IMR-90 (cell line): ENCODE data around the gene PRCP. TPM values are rescaled to one million over a fixed set of nuclear protein-coding genes. Genes with fewer than 3 reads are reported as not detected.

Experiments used
- ATAC-seq: fragments of 200-7000 bp; cut with Tn5 transposase; 2 replicates; pipeline ENCODE4 v1.9.1; 2020; ENCODE audit warnings: low read depth, mild to moderate bottlenecking, moderate library complexity
- BruUV-seq: library from RNA; stranded (reverse); fragments of 400-500 nt; replicated peaks from 2 replicates; lab custom pipeline; 2021; lab: Mats Ljungman, UMichigan
- CTCF ChIA-PET: fragments of 300-600 bp; formaldehyde crosslinking; extraction: SDS; loops from one replicate; lab custom pipeline; 2021; ENCODE audit warnings: antibody characterized with exemption; lab: Yijun Ruan, JAX
- POLR2A ChIA-PET: fragments of 300-600 bp; sonication (Branson Sonifier 250); formaldehyde crosslinking; loops from one replicate; lab custom pipeline; 2022; ENCODE audit warnings: antibody characterized with exemption; ENCODE audit not compliant: unreplicated experiment; lab: Charles Lee
- DNase-seq: peaks from one replicate; pipeline ENCODE4 v3.0.0; 2013
- H2AFZ ChIP-seq: replicated peaks from 2 replicates; pipeline ENCODE3; 2013; ENCODE audit warnings: low read length, mild to moderate bottlenecking; ENCODE audit not compliant: poor library complexity
- H2AK5ac ChIP-seq: 2 replicates; pipeline ENCODE4 v1.6.1; 2013; ENCODE audit warnings: low read depth, low read length, inconsistent platforms
- H2AK9ac ChIP-seq: replicated peaks from 2 replicates; pipeline ENCODE3; 2013; ENCODE audit warnings: mild to moderate bottlenecking, low read depth, low read length, moderate library complexity; ENCODE audit not compliant: poor library complexity
- H2BK120ac ChIP-seq: 2 replicates; pipeline ENCODE4 v1.6.1; 2013; ENCODE audit warnings: low read depth, low read length, inconsistent platforms
- H2BK15ac ChIP-seq: 3 replicates; pipeline ENCODE4 v1.6.1; 2013; ENCODE audit warnings: low read depth, low read length, inconsistent platforms
- H2BK20ac ChIP-seq: 2 replicates; pipeline ENCODE4 v1.6.1; 2013; ENCODE audit warnings: low read depth, mild to moderate bottlenecking, inconsistent platforms, low read length, moderate library complexity
- H2BK5ac ChIP-seq: 2 replicates; pipeline ENCODE4 v1.6.1; 2013; ENCODE audit warnings: mild to moderate bottlenecking, low read depth, low read length, inconsistent platforms; ENCODE audit not compliant: poor library complexity, severe bottlenecking
- H3K14ac ChIP-seq: replicated peaks from 2 replicates; pipeline ENCODE4 v1.6.1; 2013; ENCODE audit warnings: low read depth, low read length, inconsistent platforms
- H3K18ac ChIP-seq: 2 replicates; pipeline ENCODE4 v1.6.1; 2013; ENCODE audit warnings: low read depth, low read length, control low read depth
- H3K23ac ChIP-seq: 2 replicates; pipeline ENCODE4 v1.6.1; 2013; ENCODE audit warnings: low read depth, low read length, inconsistent platforms
- H3K27ac ChIP-seq: 2 replicates; pipeline ENCODE4 v1.5.1; 2013; ENCODE audit warnings: mild to moderate bottlenecking, control low read depth, low read length; ENCODE audit not compliant: insufficient read depth
- H3K27me3 ChIP-seq: 2 replicates; pipeline ENCODE4 v1.6.1; 2013; ENCODE audit warnings: low read length; ENCODE audit not compliant: control insufficient read depth, insufficient read depth
- H3K36me3 ChIP-seq: 2 replicates; pipeline ENCODE4 v1.6.1; 2013; ENCODE audit warnings: low read length, mixed read lengths; ENCODE audit not compliant: control insufficient read depth, insufficient read depth
- H3K4ac ChIP-seq: 2 replicates; pipeline ENCODE4 v1.6.1; 2013; ENCODE audit warnings: low read depth, low read length, inconsistent platforms
- H3K4me1 ChIP-seq: 2 replicates; pipeline ENCODE4 v1.6.1; 2013; ENCODE audit warnings: low read length, mixed read lengths; ENCODE audit not compliant: control insufficient read depth, insufficient read depth
- H3K4me2 ChIP-seq: 2 replicates; pipeline ENCODE4 v1.6.1; 2013; ENCODE audit warnings: low read depth, mild to moderate bottlenecking, control low read depth, low read length, moderate library complexity
- H3K4me3 ChIP-seq: 2 replicates; pipeline ENCODE4 v1.5.1; 2013; ENCODE audit warnings: low read depth, mild to moderate bottlenecking, control low read depth, low read length, moderate library complexity; ENCODE audit not compliant: insufficient read depth
- H3K56ac ChIP-seq: 2 replicates; pipeline ENCODE4 v1.6.1; 2013; ENCODE audit warnings: low read length, inconsistent platforms; ENCODE audit not compliant: insufficient read depth; ENCODE audit errors: extremely low read depth
- H3K79me1 ChIP-seq, 2 experiments: 2 replicates each; pipeline ENCODE4 v1.6.1; 2013; ENCODE audit warnings: low read length in 2 of 2, inconsistent platforms in 1 of 2, low read depth in 1 of 2
- H3K9ac ChIP-seq: 2 replicates; pipeline ENCODE4 v1.6.1; 2013; ENCODE audit warnings: low read depth, low read length, control low read depth
- H3K9me1 ChIP-seq: 2 replicates; pipeline ENCODE4 v1.6.1; 2013; ENCODE audit warnings: low read length, inconsistent platforms; ENCODE audit not compliant: insufficient read depth
- H3K9me3 ChIP-seq: 2 replicates; pipeline ENCODE4 v1.6.1; 2013; ENCODE audit warnings: low read length; ENCODE audit not compliant: control insufficient read depth, insufficient read depth
- H4K20me1 ChIP-seq: 2 replicates; pipeline ENCODE4 v1.6.1; 2013; ENCODE audit warnings: low read length, inconsistent platforms; ENCODE audit not compliant: insufficient read depth
- H4K5ac ChIP-seq: 2 replicates; pipeline ENCODE4 v1.6.1; 2013; ENCODE audit warnings: mild to moderate bottlenecking, low read depth, low read length, control low read depth
- H4K8ac ChIP-seq, 2 experiments: 2 replicates each; pipeline ENCODE4 v1.6.1; 2013; ENCODE audit warnings: low read depth in 2 of 2, low read length in 2 of 2, control low read depth in 1 of 2, inconsistent platforms in 1 of 2
- H4K91ac ChIP-seq: 2 replicates; pipeline ENCODE4 v1.6.1; 2013; ENCODE audit warnings: low read depth, low read length, inconsistent platforms; ENCODE audit not compliant: insufficient read depth
- BHLHE40 ChIP-seq: fragments of 150-350 bp; IDR thresholded peaks from 2 replicates; pipeline ENCODE4 v1.6.1; 2016; ENCODE audit warnings: mild to moderate bottlenecking, low read depth, low read length
- CEBPB ChIP-seq: IDR thresholded peaks from 2 replicates; pipeline ENCODE4 v1.6.1; 2012; ENCODE audit warnings: low read depth, low read length, improper control_type of control experiment
- CHD1 ChIP-seq: IDR thresholded peaks from 2 replicates; pipeline ENCODE4 v1.6.1; 2012; ENCODE audit warnings: low read depth, low read length, improper control_type of control experiment
- FOS ChIP-seq: fragments of 150-350 bp; IDR thresholded peaks from 2 replicates; pipeline ENCODE4 v1.6.1; 2016; ENCODE audit warnings: low read depth, low read length
- MAFK ChIP-seq: IDR thresholded peaks from 2 replicates; pipeline ENCODE4 v1.6.1; 2012; ENCODE audit warnings: low read depth, low read length, improper control_type of control experiment
- MAZ ChIP-seq: IDR thresholded peaks from 2 replicates; pipeline ENCODE4 v1.6.1; 2012; ENCODE audit warnings: low read depth, mild to moderate bottlenecking, low read length, improper control_type of control experiment, moderate library complexity, borderline replicate concordance
- MXI1 ChIP-seq: IDR thresholded peaks from 2 replicates; pipeline ENCODE4 v1.6.1; 2012; ENCODE audit warnings: low read depth, mild to moderate bottlenecking, low read length, moderate library complexity, borderline replicate concordance
- NFE2L2 ChIP-seq: fragments of 150-350 bp; IDR thresholded peaks from 2 replicates; pipeline ENCODE4 v1.6.1; 2016; ENCODE audit warnings: low read depth, mild to moderate bottlenecking, low read length
- POLR2A ChIP-seq: IDR thresholded peaks from 2 replicates; pipeline ENCODE4 v1.6.1; 2012; ENCODE audit warnings: mild to moderate bottlenecking, low read depth, low read length
- RAD21 ChIP-seq: IDR thresholded peaks from 2 replicates; pipeline ENCODE4 v1.6.1; 2012; ENCODE audit warnings: low read length, improper control_type of control experiment
- RCOR1 ChIP-seq: IDR thresholded peaks from 2 replicates; pipeline ENCODE4 v1.6.1; 2012; ENCODE audit warnings: mild to moderate bottlenecking, low read length, improper control_type of control experiment; ENCODE audit not compliant: insufficient replicate concordance
- RFX5 ChIP-seq: IDR thresholded peaks from 2 replicates; pipeline ENCODE4 v1.8.0; 2012; ENCODE audit warnings: low read depth, mild to moderate bottlenecking, low read length, moderate library complexity
- SMC3 ChIP-seq: fragments of 150-350 bp; IDR thresholded peaks from 2 replicates; pipeline ENCODE4 v1.6.1; 2016; ENCODE audit warnings: low read depth, mild to moderate bottlenecking, antibody characterized with exemption, low read length, moderate library complexity
- WGBS, 2 experiments: methylation state at CpG; one replicate each; pipeline versions ENCODE4 v1.1.5 to v1.1.7; 2013; ENCODE audit warnings: missing lambda C conversion rate in 2 of 2; ENCODE audit not compliant: insufficient read length in 1 of 2; ENCODE audit errors: extremely low coverage in 2 of 2; 5-methylcytosine and 5-hydroxymethylcytosine counted together
- dilution Hi-C: fragments of 300-500 bp; cut with HindIII; formaldehyde crosslinking; loops from one replicate; pipeline ENCODE4 v1.14.3; 2018; ENCODE audit warnings: low sequenced_read_pairs; ENCODE audit not compliant: unreplicated experiment
- in situ Hi-C: fragments of 300-500 bp; cut with MboI; formaldehyde crosslinking; loops from 3 replicates; pipeline ENCODE4 v1.14.3; 2019; ENCODE audit warnings: low sequenced_read_pairs, inconsistent platforms, mixed read lengths
- intact Hi-C: fragments of 100-400 bp; cut with micrococcal nuclease; formaldehyde crosslinking; loops from 2 replicates; pipeline ENCODE4 v1.10.0; 2022
- polyA plus RNA-seq, 3 experiments: library from polyadenylated mRNA; depleted of rRNA; stranded (reverse); fragments of >200 nt; gene quantifications; 2 replicates each; pipeline ENCODE4 v1.2.3, GENCODE V29; 2012; ENCODE audit warnings: low replicate concordance in 1 of 3
- total RNA-seq: library from RNA; depleted of rRNA; stranded (reverse); fragments of >200 nt; gene quantifications from 2 replicates; pipeline ENCODE4 v1.2.3, GENCODE V29; 2012
- TF ChIP-seq, protein P1 (sequence below): fragments of 150-350 bp; IDR thresholded peaks from 2 replicates; pipeline ENCODE4 v1.6.1; 2016; ENCODE audit warnings: low read depth, mild to moderate bottlenecking, low read length, moderate library complexity, borderline replicate concordance
- TF ChIP-seq, protein P2 (sequence below): conservative IDR thresholded peaks from 2 replicates; pipeline ENCODE4 v1.5.1; 2012; ENCODE audit warnings: mild to moderate bottlenecking, low read depth, low read length, improper control_type of control experiment
- TF ChIP-seq, protein P3 (sequence below): fragments of 150-350 bp; IDR thresholded peaks from 2 replicates; pipeline ENCODE4 v1.6.1; 2017; ENCODE audit warnings: mild to moderate bottlenecking, antibody characterized with exemption, low read length, low read depth

The PRCP gene
- total and polyA plus RNA-seq, 2 of the 4 experiments (the other 2 are of a cell fraction): 31.7 to 64.9 TPM

DNA sequence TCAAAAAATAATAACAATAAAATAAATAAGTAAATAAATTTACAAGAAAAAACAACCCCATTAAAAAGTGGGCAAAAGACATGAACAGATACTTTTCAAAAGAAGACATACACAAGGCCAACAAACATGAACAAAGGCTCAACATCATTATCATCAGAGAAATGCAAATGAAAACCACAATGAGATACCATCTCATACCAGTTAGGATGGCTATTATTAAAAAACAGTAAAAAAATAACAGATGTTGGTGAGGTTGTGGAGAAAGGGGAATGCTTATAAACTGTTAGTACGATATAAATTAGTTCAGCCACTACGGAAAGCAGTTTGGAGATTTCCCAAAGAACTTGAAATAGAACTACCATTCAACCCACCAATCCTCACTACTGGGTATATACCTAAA lies 44.6 kb downstream of the PRCP start:
- POLR2A ChIA-PET: no interaction called here
- Histone ChIP-seq H4K5ac (no peak overlapping the region), H3K4ac (no peak overlapping the region), H3K9me1 (peaks cover 4% of the 10 kb centered on the region; the same call in 1 of the 2 replicates), H3K23ac (no peak overlapping the region), H4K91ac (no peak overlapping the region), H2BK20ac (no peak overlapping the region), H3K18ac (no peak overlapping the region), H3K27me3 (no peaks in the 10 kb centered on the region), H2AK9ac (no peak overlapping the region), H2BK5ac (no peak overlapping the region), H3K79me1 (peaks cover 7 to 13% of the 10 kb centered on the region in 2 experiments), H3K4me1 (peaks cover 9% of the 10 kb centered on the region), H3K14ac (no peak overlapping the region), H3K27ac (no peak overlapping the region), H3K56ac (no peak overlapping the region), H2AK5ac (no peak overlapping the region), H3K36me3 (no peaks in the 10 kb centered on the region), H2BK120ac (peak overlapping the region; percentile 3), H2BK15ac (no peak overlapping the region), H2AFZ (no peak overlapping the region), H3K9me3 (no peaks in the 10 kb centered on the region), H4K8ac (no peak overlapping the region), H4K20me1 (no peaks in the 10 kb centered on the region), H3K4me2 (no peak overlapping the region), H3K4me3 (no peak overlapping the region), H3K9ac (no peak overlapping the region)
- CTCF ChIA-PET: interaction anchor here (0.7 to 1.4 kb wide), 2 partner anchors 80 to 664 kb away, joined by 3 to 4 read pairs; no protein-coding TSS in a partner anchor
- intact Hi-C loops: no loop called here
- ATAC-seq (no peak), DNase-seq (no peak)
- dilution Hi-C loops: no loop called here
- TF ChIP-seq, protein P1, sequence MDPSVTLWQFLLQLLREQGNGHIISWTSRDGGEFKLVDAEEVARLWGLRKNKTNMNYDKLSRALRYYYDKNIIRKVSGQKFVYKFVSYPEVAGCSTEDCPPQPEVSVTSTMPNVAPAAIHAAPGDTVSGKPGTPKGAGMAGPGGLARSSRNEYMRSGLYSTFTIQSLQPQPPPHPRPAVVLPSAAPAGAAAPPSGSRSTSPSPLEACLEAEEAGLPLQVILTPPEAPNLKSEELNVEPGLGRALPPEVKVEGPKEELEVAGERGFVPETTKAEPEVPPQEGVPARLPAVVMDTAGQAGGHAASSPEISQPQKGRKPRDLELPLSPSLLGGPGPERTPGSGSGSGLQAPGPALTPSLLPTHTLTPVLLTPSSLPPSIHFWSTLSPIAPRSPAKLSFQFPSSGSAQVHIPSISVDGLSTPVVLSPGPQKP: no peak
- TF ChIP-seq POLR2A (no peak), MAFK (no peak), RFX5 (no peak), SMC3 (no peak), CHD1 (no peak), NFE2L2 (no peak), RCOR1 (no peak), MXI1 (no peak), BHLHE40 (no peak), FOS (no peak), RAD21 (no peak), CEBPB (no peak), MAZ (no peak)
- TF ChIP-seq, protein P2, sequence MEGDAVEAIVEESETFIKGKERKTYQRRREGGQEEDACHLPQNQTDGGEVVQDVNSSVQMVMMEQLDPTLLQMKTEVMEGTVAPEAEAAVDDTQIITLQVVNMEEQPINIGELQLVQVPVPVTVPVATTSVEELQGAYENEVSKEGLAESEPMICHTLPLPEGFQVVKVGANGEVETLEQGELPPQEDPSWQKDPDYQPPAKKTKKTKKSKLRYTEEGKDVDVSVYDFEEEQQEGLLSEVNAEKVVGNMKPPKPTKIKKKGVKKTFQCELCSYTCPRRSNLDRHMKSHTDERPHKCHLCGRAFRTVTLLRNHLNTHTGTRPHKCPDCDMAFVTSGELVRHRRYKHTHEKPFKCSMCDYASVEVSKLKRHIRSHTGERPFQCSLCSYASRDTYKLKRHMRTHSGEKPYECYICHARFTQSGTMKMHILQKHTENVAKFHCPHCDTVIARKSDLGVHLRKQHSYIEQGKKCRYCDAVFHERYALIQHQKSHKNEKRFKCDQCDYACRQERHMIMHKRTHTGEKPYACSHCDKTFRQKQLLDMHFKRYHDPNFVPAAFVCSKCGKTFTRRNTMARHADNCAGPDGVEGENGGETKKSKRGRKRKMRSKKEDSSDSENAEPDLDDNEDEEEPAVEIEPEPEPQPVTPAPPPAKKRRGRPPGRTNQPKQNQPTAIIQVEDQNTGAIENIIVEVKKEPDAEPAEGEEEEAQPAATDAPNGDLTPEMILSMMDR: no peak
- TF ChIP-seq, protein P3, sequence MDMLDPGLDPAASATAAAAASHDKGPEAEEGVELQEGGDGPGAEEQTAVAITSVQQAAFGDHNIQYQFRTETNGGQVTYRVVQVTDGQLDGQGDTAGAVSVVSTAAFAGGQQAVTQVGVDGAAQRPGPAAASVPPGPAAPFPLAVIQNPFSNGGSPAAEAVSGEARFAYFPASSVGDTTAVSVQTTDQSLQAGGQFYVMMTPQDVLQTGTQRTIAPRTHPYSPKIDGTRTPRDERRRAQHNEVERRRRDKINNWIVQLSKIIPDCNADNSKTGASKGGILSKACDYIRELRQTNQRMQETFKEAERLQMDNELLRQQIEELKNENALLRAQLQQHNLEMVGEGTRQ: no peak
- in situ Hi-C loops: no loop called here
- BruUV-seq: no TSS peak
- no CpG with 5 or more reads among the region's 2 CpGs for WGBS, 2 experiments
